ENCODE results near the gene JAG2.
"Not testable (repeated sequence)": the region's sequence is repeated elsewhere in the genome, so short reads cannot be mapped to it uniquely, and the experiment has no call there.

JAG2 gene

GRCh38 chr14:105116451-105117256 lies 51.9 kb downstream of the JAG2 start:
- no peak for DNase-seq (ENCODE audit: low spot score)

- not testable (repeated sequence) for DNase-seq (ENCODE audit: low spot score)
Measured at GRCh38 chr14:105109243-105109642, 59.3 kb downstream of the JAG2 start.

GRCh38 chr14:105108516-105108864 lies 60.1 kb downstream of the JAG2 start:
- DNase-seq (ENCODE audit: low spot score): no peak

- no peak for DNase-seq (ENCODE audit: low spot score)
Measured at GRCh38 chr14:105107781-105108515, 60.6 kb downstream of the JAG2 start.

GRCh38 chr14:105107351-105107750 lies 61.2 kb downstream of the JAG2 start:
- DNase-seq (ENCODE audit: low spot score): no peak

GRCh38 chr14:105105158-105105557 lies 63.4 kb downstream of the JAG2 start:
- no peak for DNase-seq (ENCODE audit: low spot score)

GRCh38 chr14:105102893-105103292 lies 65.7 kb downstream of the JAG2 start:
- DNase-seq (ENCODE audit: low spot score): no peak

GRCh38 chr14:105102361-105102870 lies 66.2 kb downstream of the JAG2 start:
- DNase-seq (ENCODE audit: low spot score): no peak

GRCh38 chr14:105100910-105101309 lies 67.7 kb downstream of the JAG2 start:
- no peak for DNase-seq (ENCODE audit: low spot score)

GRCh38 chr14:105099778-105100177 lies 68.8 kb downstream of the JAG2 start:
- DNase-seq (ENCODE audit: low spot score): no peak

GRCh38 chr14:105098316-105098715 lies 70.3 kb downstream of the JAG2 start:
- no peak for DNase-seq (ENCODE audit: low spot score)

- no peak for DNase-seq (ENCODE audit: low spot score)
Measured at GRCh38 chr14:105097794-105098127, 70.8 kb downstream of the JAG2 start.

GRCh38 chr14:105096206-105096875 lies 72.2 kb downstream of the JAG2 start:
- DNase-seq (ENCODE audit: low spot score): no peak

GRCh38 chr14:105095236-105095805 lies 73.3 kb downstream of the JAG2 start:
- DNase-seq (ENCODE audit: low spot score): no peak

GRCh38 chr14:105094193-105094907 lies 74.2 kb downstream of the JAG2 start:
- no peak for DNase-seq (ENCODE audit: low spot score)

GRCh38 chr14:105093431-105094192 lies 75.0 kb downstream of the JAG2 start:
- DNase-seq (ENCODE audit: low spot score): no peak

- no peak for DNase-seq (ENCODE audit: low spot score)
Measured at GRCh38 chr14:105093038-105093430, 75.5 kb downstream of the JAG2 start.

GRCh38 chr14:105092171-105093037 lies 76.2 kb downstream of the JAG2 start:
- no peak for DNase-seq (ENCODE audit: low spot score)

- no peak for DNase-seq (ENCODE audit: low spot score)
Measured at GRCh38 chr14:105091517-105092170, 76.9 kb downstream of the JAG2 start.
